HG03060 (cell line): ENCODE data around the gene PIM1.
"Not testable (repeated sequence)": the region's sequence is repeated elsewhere in the genome, so short reads cannot be mapped to it uniquely, and the experiment has no call there.

ENCODE experiments used
- ATAC-seq: cut with Tn5 transposase; IDR thresholded peaks from one replicate; pipeline ENCODE4 v1.9.1; 2021; ENCODE audit warnings: low read depth, moderate number of reproducible peaks; ENCODE audit not compliant: unreplicated experiment

Gene PIM1

GRCh38 chr6:37185949-37186720 is 16.2 kb downstream of the PIM1 start:
- ATAC-seq, result not testable (repeated sequence)

- no peak for ATAC-seq
Measured at GRCh38 chr6:37187321-37188022, 17.5 kb downstream of the PIM1 start.

DNA sequence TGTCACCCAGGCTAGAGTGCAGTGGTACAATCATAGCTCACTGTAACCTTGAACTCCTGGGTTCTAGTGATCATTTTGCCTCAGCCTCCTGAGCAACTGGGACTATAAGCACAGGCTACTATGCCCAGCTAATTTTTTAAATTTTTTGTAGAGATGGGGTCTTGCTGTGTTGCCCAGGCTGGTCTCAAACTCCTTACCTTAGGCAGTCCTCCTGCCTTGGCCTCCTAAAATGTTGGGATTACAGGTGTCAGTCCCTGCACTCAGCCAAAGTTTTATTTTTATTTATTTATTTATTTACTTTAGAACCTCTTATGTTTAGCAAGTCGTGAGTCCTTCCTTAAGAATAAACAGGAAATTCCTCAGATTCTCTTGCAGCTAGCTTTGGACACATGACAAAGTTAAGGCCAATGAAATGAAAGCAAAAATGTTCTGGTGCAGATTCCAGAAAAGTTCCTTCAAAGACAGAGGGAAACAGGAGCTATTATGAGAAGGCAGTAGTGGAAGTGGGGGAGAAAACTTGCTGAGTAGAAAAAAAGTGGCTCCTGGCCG is 19.1 kb downstream of the PIM1 start:
- ATAC-seq, result no peak

GRCh38 chr6:37190159-37190535 is 20.2 kb downstream of the PIM1 start:
- no peak for ATAC-seq

DNA sequence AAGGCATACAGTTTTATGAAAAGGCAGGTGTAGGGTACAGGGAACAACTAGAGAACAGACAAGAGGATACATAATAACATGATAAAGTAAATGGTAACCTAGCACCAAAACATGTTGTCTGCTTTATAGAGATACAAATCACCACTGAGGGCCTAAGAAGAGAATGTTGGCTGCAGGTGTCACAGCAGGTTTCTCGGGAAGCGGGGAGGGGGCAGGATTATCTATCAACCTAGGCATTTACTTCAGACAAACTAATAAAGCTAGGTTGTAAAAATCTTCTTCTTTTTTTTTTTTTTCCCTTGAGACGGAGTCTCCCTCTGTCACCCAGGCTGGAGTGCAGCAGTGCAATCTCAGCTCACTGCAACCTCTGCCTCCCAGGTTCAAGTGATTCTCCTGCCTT is 22.7 kb downstream of the PIM1 start:
- no peak for ATAC-seq

DNA sequence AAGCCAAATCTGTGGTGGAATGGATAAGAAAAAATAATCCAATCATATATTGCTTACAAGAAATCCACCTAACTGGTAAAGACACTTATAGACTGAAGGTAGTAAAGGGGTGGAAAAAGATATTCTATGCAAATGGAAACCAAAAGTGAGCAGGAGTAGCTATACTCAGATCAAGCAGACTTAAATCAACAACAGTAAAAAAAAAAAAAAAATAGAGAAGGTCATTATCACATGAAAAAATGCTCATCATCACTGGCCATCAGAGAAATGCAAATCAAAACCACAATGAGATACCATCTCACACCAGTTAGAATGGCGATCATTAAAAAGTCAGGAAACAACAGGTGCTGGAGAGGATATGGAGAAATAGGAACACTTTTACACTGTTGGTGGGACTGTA is 24.9 kb downstream of the PIM1 start:
- ATAC-seq, result not testable (repeated sequence)

GRCh38 chr6:37196451-37196850 is 26.5 kb downstream of the PIM1 start:
- ATAC-seq, result not testable (repeated sequence)

DNA sequence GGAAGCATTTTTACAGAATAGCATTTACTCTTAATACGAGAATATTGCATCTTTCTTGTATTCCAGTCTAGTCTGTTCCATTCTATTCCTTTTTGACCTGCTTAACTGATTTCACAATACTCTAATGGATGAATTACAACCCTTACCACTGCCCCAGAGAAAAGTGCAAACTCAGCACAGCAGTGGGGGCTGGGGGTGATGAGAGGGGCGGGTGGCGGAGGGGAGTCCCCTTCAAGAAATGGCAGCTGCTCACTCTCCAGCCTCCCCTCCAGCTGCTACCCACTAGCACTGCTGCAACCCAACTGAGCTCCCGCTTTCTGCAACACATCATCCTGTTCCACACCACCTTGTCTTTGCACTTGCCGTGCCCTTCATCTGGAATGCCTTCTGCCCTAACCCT is 30.1 kb downstream of the PIM1 start:
- ATAC-seq, result no peak

DNA sequence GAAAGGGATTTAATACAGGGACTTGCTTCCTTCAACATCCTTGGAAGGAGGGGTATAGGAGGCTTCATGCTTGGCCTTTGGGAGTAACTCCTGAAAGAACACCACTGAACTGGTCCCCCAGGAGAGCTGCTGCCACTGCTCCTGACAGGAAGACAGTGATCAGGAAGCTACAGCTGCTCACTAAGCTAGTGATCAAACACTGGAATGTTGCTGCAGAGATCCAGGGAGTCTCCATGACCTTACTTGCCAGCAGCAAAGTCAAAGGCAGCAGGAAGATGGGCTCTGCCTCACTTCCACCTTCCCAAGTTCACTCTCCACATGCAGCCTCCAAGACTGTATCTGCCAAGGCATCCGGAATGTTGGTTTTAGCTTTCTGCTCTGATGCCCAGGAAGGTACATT is 31.8 kb downstream of the PIM1 start:
- ATAC-seq, result no peak

DNA sequence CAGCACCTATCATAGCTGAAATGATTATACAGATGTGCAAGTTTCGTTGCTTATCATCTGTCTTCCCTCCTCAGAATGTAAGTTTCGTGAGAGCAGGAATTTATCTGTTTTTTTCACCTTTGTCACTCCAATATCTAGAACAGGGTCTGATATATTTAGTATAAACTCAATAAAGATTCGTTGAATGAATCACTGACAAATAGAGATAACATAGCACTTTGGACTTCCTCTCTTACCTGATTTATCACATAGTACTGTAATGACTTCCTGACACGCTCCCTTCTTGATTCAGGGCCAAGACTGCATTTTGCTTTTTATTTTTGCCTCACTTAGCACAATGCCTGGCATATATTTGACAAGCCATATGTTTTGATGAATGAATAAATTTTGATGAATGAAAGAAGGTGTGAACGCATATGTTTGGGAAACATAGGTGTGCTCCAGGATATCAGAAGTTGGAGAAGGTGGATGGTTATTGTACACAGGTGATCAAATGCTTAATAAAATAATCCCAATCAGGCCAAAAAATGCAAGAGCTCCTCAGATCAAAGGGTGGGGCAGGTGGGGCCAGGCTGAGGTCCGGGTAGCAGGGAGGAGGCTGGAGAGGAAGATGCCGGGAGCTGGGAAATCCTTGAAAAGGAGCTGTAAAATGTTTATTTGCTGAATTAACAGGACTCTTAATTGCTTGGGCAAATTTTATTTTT is 33.0 kb downstream of the PIM1 start:
- no peak for ATAC-seq

GRCh38 chr6:37204014-37204751 is 34.2 kb downstream of the PIM1 start:
- no peak for ATAC-seq

DNA sequence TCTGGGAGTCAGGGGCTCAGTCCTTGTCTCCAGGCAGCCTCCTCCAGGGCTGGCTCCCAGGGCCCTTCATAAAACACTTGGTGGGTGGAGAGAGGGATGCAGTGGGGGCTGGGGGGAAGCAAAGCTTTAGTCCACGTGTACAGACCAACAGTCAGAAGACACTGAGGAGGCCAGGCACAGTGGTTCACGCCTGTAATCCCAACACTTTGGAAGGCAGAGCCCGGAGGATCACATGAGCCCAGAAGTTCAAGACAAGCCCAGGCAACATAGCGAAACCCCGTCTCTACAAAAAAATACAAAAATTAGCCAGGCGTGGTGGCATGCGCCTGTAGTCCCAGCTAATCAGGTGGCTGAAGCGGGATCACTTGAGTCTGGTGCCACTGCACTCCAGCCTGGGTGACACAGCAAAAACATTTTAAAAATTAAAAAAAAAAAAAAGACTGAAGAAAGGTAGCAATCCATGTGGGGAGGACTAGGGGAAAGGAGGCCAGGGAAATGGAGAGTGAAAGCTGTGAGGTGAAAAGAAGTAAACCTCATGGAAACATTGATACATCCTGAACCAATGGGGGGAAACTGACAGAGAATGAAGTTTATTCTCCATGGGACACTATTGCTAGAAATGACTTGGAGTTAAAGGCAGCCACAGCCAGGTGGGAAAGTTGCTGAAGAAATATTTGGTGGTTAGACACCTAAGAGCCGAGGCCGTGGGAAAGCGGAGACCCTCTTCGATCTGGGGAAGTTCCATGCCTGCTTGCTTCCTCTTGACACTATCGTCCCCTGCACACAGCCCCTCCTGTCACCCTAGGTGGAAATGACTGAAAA is 35.4 kb downstream of the PIM1 start:
- no peak for ATAC-seq

DNA sequence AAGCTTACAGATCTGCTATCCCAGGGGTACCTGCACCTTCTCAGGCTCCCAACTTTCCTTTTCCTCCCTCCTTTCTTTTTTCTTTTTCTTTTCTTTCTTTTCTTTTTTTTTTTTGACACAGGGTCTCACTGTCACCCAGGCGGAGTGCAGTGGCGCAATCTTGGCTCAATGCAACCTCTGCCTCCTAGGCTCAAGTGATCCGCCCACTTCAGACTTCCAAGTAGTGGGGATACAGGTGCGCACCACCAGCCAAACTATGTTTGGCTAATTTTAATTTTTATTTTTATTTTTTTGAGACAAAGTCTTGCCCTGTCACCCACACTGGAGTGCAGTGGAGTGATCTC is 36.0 kb downstream of the PIM1 start:
- ATAC-seq, result no peak

GRCh38 chr6:37206622-37207021 is 36.7 kb downstream of the PIM1 start:
- ATAC-seq, result no peak

GRCh38 chr6:37207903-37208456 is 38.0 kb downstream of the PIM1 start:
- ATAC-seq, result no peak

GRCh38 chr6:37208793-37209192 is 38.8 kb downstream of the PIM1 start:
- ATAC-seq, result no peak

DNA sequence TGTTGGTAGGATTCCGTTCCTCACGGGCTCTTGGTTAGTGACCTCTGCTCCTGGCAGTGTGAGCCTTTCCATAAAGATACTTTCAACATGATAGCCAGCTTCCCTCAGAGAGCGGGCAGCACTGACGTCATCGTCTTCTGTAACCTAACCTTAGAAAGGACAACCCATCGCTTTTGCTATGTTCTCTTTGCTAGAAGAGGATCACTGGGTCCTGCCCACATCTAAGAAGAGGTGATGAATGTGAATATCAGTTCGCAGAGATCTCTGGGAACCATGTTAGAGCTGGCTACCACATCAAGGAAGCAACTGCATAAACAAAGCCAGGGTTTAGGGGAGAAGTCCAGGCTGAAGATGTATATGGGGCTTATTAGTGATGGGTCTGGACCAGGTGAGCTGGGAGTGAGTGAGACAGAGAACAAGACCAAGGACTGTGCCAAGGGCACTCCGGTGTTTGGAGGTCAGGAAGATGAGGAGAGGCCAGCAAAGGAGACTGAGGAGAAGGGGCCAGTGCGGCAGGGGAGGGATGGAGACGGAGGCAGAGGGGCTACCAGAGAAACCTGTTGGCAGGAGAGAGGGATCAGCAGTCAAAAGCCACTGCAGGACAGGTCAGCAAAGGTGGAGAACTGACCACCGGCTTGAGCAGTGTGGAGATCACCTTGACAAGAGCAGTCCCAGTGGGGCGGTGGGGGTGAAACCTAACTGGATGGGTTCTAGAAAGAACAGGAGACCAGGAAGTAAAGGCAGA is 39.7 kb downstream of the PIM1 start:
- ATAC-seq, result no peak

DNA sequence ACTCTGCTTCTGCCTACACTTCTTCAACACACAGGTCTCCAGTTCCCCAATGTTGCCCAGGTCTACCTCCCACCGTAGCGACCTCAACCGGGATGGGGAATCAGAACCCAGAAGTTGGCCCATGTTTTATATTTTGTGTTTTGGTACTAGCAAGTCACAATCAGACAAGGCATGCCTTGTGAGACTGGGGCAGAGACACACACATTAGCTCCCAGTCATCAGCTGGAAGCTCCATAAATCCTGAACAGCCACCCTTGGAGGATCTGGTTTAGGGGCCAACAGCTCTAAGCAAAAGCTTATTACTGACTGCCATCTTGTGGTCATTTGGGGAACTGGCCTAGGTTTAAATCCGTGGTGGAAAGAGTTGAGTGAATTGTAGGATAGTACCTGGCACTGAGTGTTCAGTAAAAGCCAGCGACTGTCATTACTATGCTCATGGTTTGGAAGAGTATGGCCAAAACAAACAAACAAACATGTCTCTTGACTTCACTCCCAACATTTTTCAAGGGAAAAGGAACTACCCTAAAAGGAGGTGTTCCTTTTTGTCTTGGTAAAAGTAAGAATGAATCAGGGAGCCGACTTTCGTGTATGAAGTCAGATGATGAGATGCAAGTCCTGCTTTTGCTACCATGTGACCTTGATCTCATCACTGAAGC is 40.5 kb downstream of the PIM1 start:
- ATAC-seq, result no peak
